ENCODE data around the gene CACNA1E.

DNA sequence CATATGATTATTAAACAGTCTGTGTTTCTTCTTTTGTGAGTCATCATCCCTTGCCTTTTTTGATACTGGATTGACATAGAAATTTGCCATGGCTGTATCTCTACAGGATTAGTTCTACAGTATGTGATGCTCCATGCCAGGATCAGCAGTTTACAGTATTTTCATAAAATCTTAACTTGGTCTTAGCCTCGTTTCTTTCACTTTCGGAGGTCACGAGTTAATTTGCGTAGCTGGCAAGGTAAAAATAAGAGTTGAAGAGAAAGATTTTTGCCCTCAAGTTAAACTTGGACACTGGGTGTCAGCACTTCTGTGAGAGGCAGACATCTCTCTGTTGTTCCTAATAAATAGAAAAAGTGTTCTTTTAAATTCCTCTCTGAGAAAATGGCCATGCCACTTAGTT is 79.1 kb downstream of the CACNA1E start:
- no peak for TF ChIP-seq POLR2A (IDR thresholded peaks at IDR 0.05; ENCODE audit: low read depth, low read length)
- no peak for TF ChIP-seq SMC3 (IDR thresholded peaks at IDR 0.05; ENCODE audit: low read depth, low read length)
- TF ChIP-seq, protein P1, sequence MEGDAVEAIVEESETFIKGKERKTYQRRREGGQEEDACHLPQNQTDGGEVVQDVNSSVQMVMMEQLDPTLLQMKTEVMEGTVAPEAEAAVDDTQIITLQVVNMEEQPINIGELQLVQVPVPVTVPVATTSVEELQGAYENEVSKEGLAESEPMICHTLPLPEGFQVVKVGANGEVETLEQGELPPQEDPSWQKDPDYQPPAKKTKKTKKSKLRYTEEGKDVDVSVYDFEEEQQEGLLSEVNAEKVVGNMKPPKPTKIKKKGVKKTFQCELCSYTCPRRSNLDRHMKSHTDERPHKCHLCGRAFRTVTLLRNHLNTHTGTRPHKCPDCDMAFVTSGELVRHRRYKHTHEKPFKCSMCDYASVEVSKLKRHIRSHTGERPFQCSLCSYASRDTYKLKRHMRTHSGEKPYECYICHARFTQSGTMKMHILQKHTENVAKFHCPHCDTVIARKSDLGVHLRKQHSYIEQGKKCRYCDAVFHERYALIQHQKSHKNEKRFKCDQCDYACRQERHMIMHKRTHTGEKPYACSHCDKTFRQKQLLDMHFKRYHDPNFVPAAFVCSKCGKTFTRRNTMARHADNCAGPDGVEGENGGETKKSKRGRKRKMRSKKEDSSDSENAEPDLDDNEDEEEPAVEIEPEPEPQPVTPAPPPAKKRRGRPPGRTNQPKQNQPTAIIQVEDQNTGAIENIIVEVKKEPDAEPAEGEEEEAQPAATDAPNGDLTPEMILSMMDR (conservative IDR thresholded peaks at IDR 0.05; ENCODE audit: low read depth, low read length) = no peak
- TF ChIP-seq RAD21 (IDR thresholded peaks at IDR 0.05; ENCODE audit: low read length) = no peak
- TF ChIP-seq, protein P2, sequence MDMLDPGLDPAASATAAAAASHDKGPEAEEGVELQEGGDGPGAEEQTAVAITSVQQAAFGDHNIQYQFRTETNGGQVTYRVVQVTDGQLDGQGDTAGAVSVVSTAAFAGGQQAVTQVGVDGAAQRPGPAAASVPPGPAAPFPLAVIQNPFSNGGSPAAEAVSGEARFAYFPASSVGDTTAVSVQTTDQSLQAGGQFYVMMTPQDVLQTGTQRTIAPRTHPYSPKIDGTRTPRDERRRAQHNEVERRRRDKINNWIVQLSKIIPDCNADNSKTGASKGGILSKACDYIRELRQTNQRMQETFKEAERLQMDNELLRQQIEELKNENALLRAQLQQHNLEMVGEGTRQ (IDR thresholded peaks at IDR 0.05; ENCODE audit: low read depth, low read length) = no peak
- no peak for TF ChIP-seq CHD1 (IDR thresholded peaks at IDR 0.05; ENCODE audit: low read depth, low read length)
- TF ChIP-seq NFE2L2 (IDR thresholded peaks at IDR 0.05; ENCODE audit: low read depth, low read length) = no peak

Measured in IMR-90 (cell line).